Liver (tissue), 9 donors: Measurements from ENCODE around the gene CETN2. TPM values are rescaled to one million over a fixed set of nuclear protein-coding genes. Genes with fewer than 3 reads are reported as not detected.

Source experiments
- DNase-seq: peaks from one replicate; pipeline ENCODE4 v3.0.0-alpha.2; 2017; ENCODE audit warnings: low spot score
- H3K27ac ChIP-seq, 2 donors: one replicate each; pipeline ENCODE4 v1.7.0; 2013; ENCODE audit warnings: inconsistent platforms in 2 of 2, low read length in 2 of 2, control low read depth in 1 of 2, low read depth in 1 of 2, mild to moderate bottlenecking in 1 of 2
- H3K27me3 ChIP-seq, 4 donors: one replicate each; pipeline versions ENCODE4 v1.6.1 to v1.7.0; 2013; ENCODE audit warnings: low read length in 3 of 4, inconsistent platforms in 1 of 4, mild to moderate bottlenecking in 1 of 4, moderate library complexity in 1 of 4; ENCODE audit not compliant: control insufficient read depth in 4 of 4, insufficient read depth in 4 of 4
- H3K36me3 ChIP-seq, 4 donors: one replicate each; pipeline versions ENCODE4 v1.6.1 to v1.7.0; 2013; ENCODE audit warnings: low read length in 3 of 4, mild to moderate bottlenecking in 3 of 4, low read depth in 1 of 4, moderate library complexity in 1 of 4; ENCODE audit not compliant: control insufficient read depth in 4 of 4, insufficient read depth in 3 of 4
- H3K4me1 ChIP-seq, 4 donors: one replicate each; pipeline versions ENCODE4 v1.6.1 to v1.7.0; 2013; ENCODE audit warnings: low read length in 3 of 4, mild to moderate bottlenecking in 3 of 4, moderate library complexity in 1 of 4; ENCODE audit not compliant: control insufficient read depth in 4 of 4, insufficient read depth in 4 of 4
- H3K4me3 ChIP-seq, 3 donors: one replicate each; pipeline versions ENCODE4 v1.6.1 to v1.7.0; 2013; ENCODE audit warnings: low read length in 3 of 3, control low read depth in 1 of 3, low read depth in 1 of 3, mild to moderate bottlenecking in 1 of 3
- H3K9ac ChIP-seq, 2 donors: one replicate each; pipeline ENCODE4 v1.7.0; 2013; ENCODE audit warnings: low read length in 2 of 2, mild to moderate bottlenecking in 2 of 2, moderate library complexity in 2 of 2, control low read depth in 1 of 2, low read depth in 1 of 2
- H3K9me3 ChIP-seq, 4 donors: one replicate each; pipeline versions ENCODE4 v1.6.1 to v1.7.0; 2013; ENCODE audit warnings: low read length in 3 of 4; ENCODE audit not compliant: control insufficient read depth in 4 of 4
- EGR1 ChIP-seq, 2 donors: IDR thresholded peaks; 2 replicates each; pipeline ENCODE4 v1.6.1; 2016 to 2018; ENCODE audit warnings: antibody characterized with exemption in 2 of 2, low read depth in 2 of 2
- FOXA1 ChIP-seq: IDR thresholded peaks from 2 replicates; pipeline ENCODE4 v1.6.1; 2016; ENCODE audit warnings: antibody characterized with exemption
- FOXA2 ChIP-seq: IDR thresholded peaks from 2 replicates; pipeline ENCODE4 v1.6.1; 2016; ENCODE audit warnings: antibody characterized with exemption
- GABPA ChIP-seq, 2 donors: IDR thresholded peaks in 1 of 2; conservative IDR thresholded peaks in 1 of 2; 2 replicates each; pipeline ENCODE4 v1.6.1; 2016; ENCODE audit warnings: antibody characterized with exemption in 2 of 2, mild to moderate bottlenecking in 1 of 2, moderate library complexity in 1 of 2
- HNF4A ChIP-seq, 2 donors: conservative IDR thresholded peaks; 2 replicates each; pipeline ENCODE4 v1.6.1; 2016; ENCODE audit warnings: antibody characterized with exemption in 2 of 2, mild to moderate bottlenecking in 2 of 2
- HNF4G ChIP-seq: IDR thresholded peaks from 2 replicates; pipeline ENCODE4 v1.6.1; 2016; ENCODE audit warnings: antibody characterized with exemption
- JUND ChIP-seq, 2 donors: IDR thresholded peaks; 2 replicates each; pipeline ENCODE4 v1.6.1; 2016; ENCODE audit warnings: antibody characterized with exemption in 2 of 2
- NR2F2 ChIP-seq: IDR thresholded peaks from 2 replicates; pipeline ENCODE4 v1.6.1; 2016; ENCODE audit warnings: antibody characterized with exemption
- RAD21 ChIP-seq, 2 donors: IDR thresholded peaks; 2 replicates each; pipeline ENCODE4 v1.6.1; 2016; ENCODE audit warnings: antibody characterized with exemption in 2 of 2, mild to moderate bottlenecking in 2 of 2
- RXRA ChIP-seq, 2 donors: IDR thresholded peaks; 2 replicates each; pipeline ENCODE4 v1.6.1; 2017 to 2018; ENCODE audit warnings: antibody characterized with exemption in 2 of 2, mild to moderate bottlenecking in 1 of 2
- SP1 ChIP-seq: IDR thresholded peaks from 2 replicates; pipeline ENCODE4 v1.6.1; 2018; ENCODE audit warnings: antibody characterized with exemption, mild to moderate bottlenecking
- TAF1 ChIP-seq: conservative IDR thresholded peaks from 2 replicates; pipeline ENCODE4 v1.6.1; 2016; ENCODE audit warnings: antibody characterized with exemption, mild to moderate bottlenecking
- YY1 ChIP-seq: IDR thresholded peaks from 2 replicates; pipeline ENCODE4 v1.6.1; 2016; ENCODE audit warnings: antibody characterized with exemption, mild to moderate bottlenecking
- WGBS: extraction: QIAGEN DNeasy Blood & Tissue Kit; methylation state at CpG from one replicate; pipeline ENCODE4 v1.1.7; 2013; 5-methylcytosine and 5-hydroxymethylcytosine counted together
- polyA plus RNA-seq, 2 donors: library from polyadenylated mRNA; stranded (reverse) in 1 of 2; unstranded in 1 of 2; fragments of 200-250 nt in 1 of 2; fragments of >200 nt in 1 of 2; fragmentation: Nextera tagmentation in 1 of 2; extraction: Ambion mirVana in 1 of 2; gene quantifications; one replicate each; pipeline versions ENCODE4 v1.2.1 to v1.2.3, GENCODE V29; 2013 to 2015
- total RNA-seq, 2 donors: library from RNA; depleted of rRNA; stranded (reverse); fragments of >200 nt; gene quantifications; one replicate each; pipeline ENCODE4 v1.2.3, GENCODE V29; 2014
- TF ChIP-seq, protein P1 (sequence below): IDR thresholded peaks from 2 replicates; pipeline ENCODE4 v1.6.1; 2016; ENCODE audit warnings: antibody characterized with exemption
- TF ChIP-seq, protein P2 (sequence below): IDR thresholded peaks from 2 replicates; pipeline ENCODE4 v1.6.1; 2016; ENCODE audit warnings: antibody characterized with exemption
- TF ChIP-seq, protein P3 (sequence below): fragments of 150-350 bp; IDR thresholded peaks from 2 replicates; pipeline ENCODE4 v1.5.1; 2017; ENCODE audit warnings: improper control_type of control experiment, low read depth, low read length; ENCODE audit not compliant: missing input control
- TF ChIP-seq, protein P4 (sequence below): IDR thresholded peaks from 2 replicates; pipeline ENCODE4 v1.6.1; 2016; ENCODE audit warnings: antibody characterized with exemption
- TF ChIP-seq, protein P5 (sequence below): IDR thresholded peaks from 2 replicates; pipeline ENCODE4 v1.6.1; 2016; ENCODE audit warnings: antibody characterized with exemption, mild to moderate bottlenecking
- donor health status: healthy.
- donor health status: healthy.
- donor health status: healthy.
- donor health status: healthy.
- donor health status: healthy.

The CETN2 gene
- total and polyA plus RNA-seq, 4 donors, result 10.1 to 24.3 (median 13.7) TPM

DNA sequence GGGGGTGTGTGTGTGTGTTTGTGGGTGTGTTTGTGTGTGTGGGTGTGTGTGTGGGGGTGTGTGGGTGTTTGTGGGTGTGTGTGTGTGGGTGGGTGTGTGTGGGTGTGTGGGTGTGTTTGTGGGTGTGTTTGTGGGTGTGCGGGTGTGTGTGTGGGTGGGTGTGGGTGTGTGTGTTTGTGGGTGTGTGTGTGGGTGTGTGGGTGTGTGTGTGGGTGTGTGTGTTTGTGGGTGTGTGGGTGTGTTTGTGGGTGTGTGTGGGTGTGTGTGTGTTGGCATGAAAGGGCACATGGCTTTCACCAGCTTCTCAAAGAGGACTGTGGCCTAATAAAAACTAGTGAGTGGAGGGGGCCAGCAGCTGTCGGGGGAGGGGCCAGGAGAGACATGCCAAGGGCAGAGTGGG, 42.0 kb upstream of the CETN2 start:
- Histone ChIP-seq H3K9me3 (no peaks in the 10 kb centered on the region), H3K36me3 (peaks cover under 1 to 26% (median 15%) of the 10 kb centered on the region in 4 donors), H3K9ac (no peak overlapping the region), H3K4me1 (no peaks in the 10 kb centered on the region), H3K27me3 (no peaks in the 10 kb centered on the region), H3K27ac (no peak overlapping the region), H3K4me3 (no peak overlapping the region)
- TF ChIP-seq SP1, result no peak
- no peak for TF ChIP-seq FOXA1
- TF ChIP-seq HNF4A (conservative IDR thresholded peaks at IDR 0.05), result no peak
- TF ChIP-seq RAD21 (IDR thresholded peaks at IDR 0.05), result no peak
- TF ChIP-seq FOXA2, result no peak
- TF ChIP-seq, protein P1, sequence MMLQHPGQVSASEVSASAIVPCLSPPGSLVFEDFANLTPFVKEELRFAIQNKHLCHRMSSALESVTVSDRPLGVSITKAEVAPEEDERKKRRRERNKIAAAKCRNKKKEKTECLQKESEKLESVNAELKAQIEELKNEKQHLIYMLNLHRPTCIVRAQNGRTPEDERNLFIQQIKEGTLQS, result no peak
- TF ChIP-seq, protein P2, sequence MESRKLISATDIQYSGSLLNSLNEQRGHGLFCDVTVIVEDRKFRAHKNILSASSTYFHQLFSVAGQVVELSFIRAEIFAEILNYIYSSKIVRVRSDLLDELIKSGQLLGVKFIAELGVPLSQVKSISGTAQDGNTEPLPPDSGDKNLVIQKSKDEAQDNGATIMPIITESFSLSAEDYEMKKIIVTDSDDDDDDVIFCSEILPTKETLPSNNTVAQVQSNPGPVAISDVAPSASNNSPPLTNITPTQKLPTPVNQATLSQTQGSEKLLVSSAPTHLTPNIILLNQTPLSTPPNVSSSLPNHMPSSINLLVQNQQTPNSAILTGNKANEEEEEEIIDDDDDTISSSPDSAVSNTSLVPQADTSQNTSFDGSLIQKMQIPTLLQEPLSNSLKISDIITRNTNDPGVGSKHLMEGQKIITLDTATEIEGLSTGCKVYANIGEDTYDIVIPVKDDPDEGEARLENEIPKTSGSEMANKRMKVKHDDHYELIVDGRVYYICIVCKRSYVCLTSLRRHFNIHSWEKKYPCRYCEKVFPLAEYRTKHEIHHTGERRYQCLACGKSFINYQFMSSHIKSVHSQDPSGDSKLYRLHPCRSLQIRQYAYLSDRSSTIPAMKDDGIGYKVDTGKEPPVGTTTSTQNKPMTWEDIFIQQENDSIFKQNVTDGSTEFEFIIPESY, result no peak
- TF ChIP-seq YY1, result no peak
- TF ChIP-seq, protein P3, sequence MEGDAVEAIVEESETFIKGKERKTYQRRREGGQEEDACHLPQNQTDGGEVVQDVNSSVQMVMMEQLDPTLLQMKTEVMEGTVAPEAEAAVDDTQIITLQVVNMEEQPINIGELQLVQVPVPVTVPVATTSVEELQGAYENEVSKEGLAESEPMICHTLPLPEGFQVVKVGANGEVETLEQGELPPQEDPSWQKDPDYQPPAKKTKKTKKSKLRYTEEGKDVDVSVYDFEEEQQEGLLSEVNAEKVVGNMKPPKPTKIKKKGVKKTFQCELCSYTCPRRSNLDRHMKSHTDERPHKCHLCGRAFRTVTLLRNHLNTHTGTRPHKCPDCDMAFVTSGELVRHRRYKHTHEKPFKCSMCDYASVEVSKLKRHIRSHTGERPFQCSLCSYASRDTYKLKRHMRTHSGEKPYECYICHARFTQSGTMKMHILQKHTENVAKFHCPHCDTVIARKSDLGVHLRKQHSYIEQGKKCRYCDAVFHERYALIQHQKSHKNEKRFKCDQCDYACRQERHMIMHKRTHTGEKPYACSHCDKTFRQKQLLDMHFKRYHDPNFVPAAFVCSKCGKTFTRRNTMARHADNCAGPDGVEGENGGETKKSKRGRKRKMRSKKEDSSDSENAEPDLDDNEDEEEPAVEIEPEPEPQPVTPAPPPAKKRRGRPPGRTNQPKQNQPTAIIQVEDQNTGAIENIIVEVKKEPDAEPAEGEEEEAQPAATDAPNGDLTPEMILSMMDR, result no peak
- no peak for TF ChIP-seq GABPA (IDR thresholded peaks at IDR 0.05 in 1 of 2, conservative IDR thresholded peaks at IDR 0.05 in 1 of 2)
- TF ChIP-seq, protein P4, sequence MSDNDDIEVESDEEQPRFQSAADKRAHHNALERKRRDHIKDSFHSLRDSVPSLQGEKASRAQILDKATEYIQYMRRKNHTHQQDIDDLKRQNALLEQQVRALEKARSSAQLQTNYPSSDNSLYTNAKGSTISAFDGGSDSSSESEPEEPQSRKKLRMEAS, result no peak
- TF ChIP-seq, protein P5, sequence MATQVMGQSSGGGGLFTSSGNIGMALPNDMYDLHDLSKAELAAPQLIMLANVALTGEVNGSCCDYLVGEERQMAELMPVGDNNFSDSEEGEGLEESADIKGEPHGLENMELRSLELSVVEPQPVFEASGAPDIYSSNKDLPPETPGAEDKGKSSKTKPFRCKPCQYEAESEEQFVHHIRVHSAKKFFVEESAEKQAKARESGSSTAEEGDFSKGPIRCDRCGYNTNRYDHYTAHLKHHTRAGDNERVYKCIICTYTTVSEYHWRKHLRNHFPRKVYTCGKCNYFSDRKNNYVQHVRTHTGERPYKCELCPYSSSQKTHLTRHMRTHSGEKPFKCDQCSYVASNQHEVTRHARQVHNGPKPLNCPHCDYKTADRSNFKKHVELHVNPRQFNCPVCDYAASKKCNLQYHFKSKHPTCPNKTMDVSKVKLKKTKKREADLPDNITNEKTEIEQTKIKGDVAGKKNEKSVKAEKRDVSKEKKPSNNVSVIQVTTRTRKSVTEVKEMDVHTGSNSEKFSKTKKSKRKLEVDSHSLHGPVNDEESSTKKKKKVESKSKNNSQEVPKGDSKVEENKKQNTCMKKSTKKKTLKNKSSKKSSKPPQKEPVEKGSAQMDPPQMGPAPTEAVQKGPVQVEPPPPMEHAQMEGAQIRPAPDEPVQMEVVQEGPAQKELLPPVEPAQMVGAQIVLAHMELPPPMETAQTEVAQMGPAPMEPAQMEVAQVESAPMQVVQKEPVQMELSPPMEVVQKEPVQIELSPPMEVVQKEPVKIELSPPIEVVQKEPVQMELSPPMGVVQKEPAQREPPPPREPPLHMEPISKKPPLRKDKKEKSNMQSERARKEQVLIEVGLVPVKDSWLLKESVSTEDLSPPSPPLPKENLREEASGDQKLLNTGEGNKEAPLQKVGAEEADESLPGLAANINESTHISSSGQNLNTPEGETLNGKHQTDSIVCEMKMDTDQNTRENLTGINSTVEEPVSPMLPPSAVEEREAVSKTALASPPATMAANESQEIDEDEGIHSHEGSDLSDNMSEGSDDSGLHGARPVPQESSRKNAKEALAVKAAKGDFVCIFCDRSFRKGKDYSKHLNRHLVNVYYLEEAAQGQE, result no peak
- TF ChIP-seq JUND (IDR thresholded peaks at IDR 0.05), result no peak
- no peak for TF ChIP-seq NR2F2
- WGBS, result 50% methylated on average over 2 of the region's 2 CpGs
- DNase-seq, result no peak

DNA sequence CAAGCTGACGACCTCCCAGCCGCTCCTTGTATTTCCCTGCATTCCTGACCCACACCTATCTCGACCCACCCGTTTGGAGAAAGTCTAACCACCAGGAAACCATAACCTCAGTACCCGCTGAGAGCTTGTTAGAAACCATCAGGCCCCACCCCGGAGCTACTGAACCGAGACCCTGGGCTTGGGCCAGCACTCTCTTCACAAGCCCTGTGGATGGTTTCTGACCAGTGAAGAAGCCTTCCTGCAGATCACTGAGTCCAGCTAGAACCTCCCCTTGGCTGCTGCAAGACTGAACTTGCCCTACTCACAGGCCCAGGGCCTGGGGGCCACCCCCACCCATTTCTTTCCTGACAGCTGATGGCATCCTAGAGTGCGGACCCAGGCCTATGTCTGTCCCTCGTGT, 40.7 kb upstream of the CETN2 start:
- H3K4me1 ChIP-seq, result no peaks in the 10 kb centered on the region
- 92% methylated on average over 9 of the region's 9 CpGs for whole genome bisulfite sequencing
- no peak for TF ChIP-seq JUND (IDR thresholded peaks at IDR 0.05)
- TF ChIP-seq, protein P4, result no peak
- TF ChIP-seq, protein P1, result no peak
- no peak for TF ChIP-seq HNF4A (conservative IDR thresholded peaks at IDR 0.05)
- TF ChIP-seq NR2F2, result no peak
- TF ChIP-seq FOXA1, result no peak
- TF ChIP-seq, protein P2, result no peak
- TF ChIP-seq HNF4G, result no peak
- no peak for TF ChIP-seq SP1
- no peak for TF ChIP-seq TAF1
- no peak for TF ChIP-seq EGR1 (IDR thresholded peaks at IDR 0.05; ENCODE audit: low read depth in 2 of 2)
- TF ChIP-seq RXRA (IDR thresholded peaks at IDR 0.05), result no peak
- TF ChIP-seq, protein P3, result no peak
- no peak for TF ChIP-seq RAD21 (IDR thresholded peaks at IDR 0.05)

More for the DNA sequence above, 40.7 kb upstream of the CETN2 start:
- Histone ChIP-seq H3K27me3 (no peaks in the 10 kb centered on the region), H3K36me3 (peaks cover 5 to 38% (median 18%) of the 10 kb centered on the region in 4 donors), H3K27ac (no peak overlapping the region), H3K9me3 (no peaks in the 10 kb centered on the region), H3K4me3 (no peak overlapping the region), H3K9ac (no peak overlapping the region)
- no peak for DNase-seq
